Erythroblast (primary cell): ENCODE data around the gene ZNF830.

Experiments
- DNase-seq, 2 experiments: peaks; one replicate each; lab custom pipeline; 2025; lab: John Stamatoyannopoulos, UW
- GATA1 ChIP-seq: IDR thresholded peaks from 2 replicates; pipeline ENCODE4 v1.6.1; 2011; ENCODE audit warnings: low read depth, mild to moderate bottlenecking, control low read depth, low read length, moderate library complexity
- POLR2A ChIP-seq: IDR thresholded peaks from 2 replicates; pipeline ENCODE4 v1.6.1; 2011; ENCODE audit warnings: mild to moderate bottlenecking, low read length

The ZNF830 gene

DNA sequence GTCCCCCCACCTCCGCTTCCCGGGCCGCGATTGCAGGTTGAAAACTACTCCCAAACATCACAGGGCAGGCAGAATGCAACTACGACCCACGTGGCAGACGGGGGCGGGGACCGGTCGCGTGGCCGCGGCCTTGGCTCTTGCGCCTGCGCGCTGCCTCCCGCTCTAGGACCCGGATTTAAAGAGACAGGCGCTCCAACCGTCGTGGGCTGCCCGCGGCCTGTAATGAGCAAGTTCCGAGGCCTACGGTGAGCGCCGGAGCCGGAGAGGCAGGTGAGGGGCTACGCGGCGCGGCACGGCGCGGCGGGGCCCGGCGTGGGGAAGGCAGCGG, 19.0 kb downstream of the ZNF830 start, which contains the start of gene LIG3:
TSS of gene LIG3 (plus strand) at position 160 of the 328 bp plus-strand sequence. CDS start 2,494 bp downstream, outside the sequence.
- DNase-seq: peak; percentile 93 to 95
- TF ChIP-seq GATA1 (no peak), POLR2A (peak; percentile 74)

DNA sequence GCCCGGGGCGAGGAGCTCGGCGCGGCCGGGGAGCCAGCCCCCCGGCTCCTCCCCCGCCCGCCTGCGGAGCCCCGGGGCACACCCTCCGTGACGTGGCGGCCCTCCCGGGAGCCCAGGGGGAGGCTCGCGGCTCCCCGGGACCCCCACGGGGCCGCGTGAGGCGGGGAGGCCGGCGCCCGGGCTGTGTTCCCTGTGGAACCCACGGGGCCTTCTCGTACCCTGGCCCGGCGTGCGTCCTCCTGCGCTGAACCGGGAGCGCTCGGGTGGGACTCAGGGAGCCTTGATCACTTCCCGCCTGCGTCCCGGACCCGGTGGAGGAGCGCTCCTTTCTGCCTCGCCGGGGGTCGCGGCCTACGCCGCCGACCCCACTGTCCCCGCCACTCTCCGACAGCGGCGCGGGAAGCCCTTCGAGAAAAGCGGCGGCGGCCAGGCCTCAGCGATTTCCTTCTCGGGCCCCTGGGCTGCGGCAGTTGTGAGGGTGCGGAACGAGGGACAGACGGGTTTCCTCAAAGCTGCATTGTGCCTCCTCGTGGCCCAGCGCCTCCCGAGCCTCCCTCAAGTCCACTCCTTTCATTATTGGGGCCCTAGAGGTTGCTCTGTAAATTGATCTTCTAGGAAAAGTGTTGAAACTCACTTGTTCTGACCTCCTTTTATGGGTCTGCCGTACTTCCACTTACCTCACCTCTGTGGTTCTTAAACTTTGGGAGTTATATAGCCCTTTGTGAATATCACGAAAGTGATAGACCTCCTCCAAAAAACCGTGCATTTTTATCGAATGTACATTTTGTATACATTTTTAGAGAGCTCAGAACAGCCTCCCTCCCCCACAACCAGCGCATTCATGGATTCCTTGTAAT, 19.6 kb downstream of the ZNF830 start:
- TF ChIP-seq POLR2A: peak; percentile 68
- TF ChIP-seq GATA1: no peak
- peak; percentile 89 to 91 for DNase-seq

DNA sequence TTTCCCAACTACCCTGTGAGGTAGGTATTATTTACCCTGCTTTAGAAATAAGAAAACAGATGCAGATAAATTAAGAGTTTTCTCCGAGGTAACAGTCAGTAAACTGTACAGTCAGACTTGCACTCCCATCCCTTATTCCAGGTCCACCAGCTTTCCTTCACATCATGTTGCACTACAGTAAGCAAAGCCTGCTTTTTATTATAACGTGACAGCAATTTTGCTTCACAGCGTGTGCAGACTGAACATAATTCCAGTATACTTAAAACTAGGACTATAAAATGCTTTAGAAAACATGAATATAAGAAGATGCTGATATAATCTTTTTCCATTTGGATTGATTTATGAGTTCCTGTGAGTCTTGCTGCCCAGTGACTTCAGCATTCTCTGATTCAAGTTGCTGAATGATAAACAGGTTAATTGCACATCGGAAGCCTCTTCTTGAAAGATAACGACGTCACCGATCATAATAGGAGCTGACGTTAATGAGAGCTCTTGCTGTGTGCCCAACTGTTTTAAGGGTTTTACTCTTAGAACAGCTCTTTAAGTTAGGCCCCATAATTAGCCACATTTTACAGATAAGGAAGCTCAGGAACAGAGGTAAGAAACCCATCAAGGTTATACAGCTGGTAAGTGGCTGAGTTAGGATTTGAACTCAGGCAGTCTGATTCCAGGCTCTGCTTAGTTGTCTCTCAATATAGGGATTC, 20.4 kb downstream of the ZNF830 start:
- TF ChIP-seq GATA1: no peak
- TF ChIP-seq POLR2A: no peak
- peak; percentile 75 to 81 for DNase-seq

DNA sequence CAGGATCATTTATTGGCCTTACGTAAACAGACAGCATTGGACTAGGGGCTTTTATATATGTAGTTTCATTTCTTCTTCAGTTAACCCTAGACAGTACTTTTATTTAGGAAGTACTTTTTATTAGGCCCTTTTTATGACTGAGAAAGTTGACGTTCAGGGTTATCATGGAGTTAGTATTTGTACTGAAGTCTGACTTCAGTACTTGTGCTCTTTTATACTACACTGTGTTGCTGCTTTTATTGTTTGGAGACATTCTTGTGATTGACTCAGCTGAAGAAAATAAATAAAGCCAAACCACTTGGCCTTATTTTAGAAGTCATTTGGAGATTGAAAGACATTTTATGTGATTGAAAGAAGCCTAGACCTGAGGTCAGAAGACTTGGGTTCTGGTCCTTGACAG, 25.9 kb downstream of the ZNF830 start:
- DNase-seq: no peak
- TF ChIP-seq POLR2A (no peak), GATA1 (no peak)

DNA sequence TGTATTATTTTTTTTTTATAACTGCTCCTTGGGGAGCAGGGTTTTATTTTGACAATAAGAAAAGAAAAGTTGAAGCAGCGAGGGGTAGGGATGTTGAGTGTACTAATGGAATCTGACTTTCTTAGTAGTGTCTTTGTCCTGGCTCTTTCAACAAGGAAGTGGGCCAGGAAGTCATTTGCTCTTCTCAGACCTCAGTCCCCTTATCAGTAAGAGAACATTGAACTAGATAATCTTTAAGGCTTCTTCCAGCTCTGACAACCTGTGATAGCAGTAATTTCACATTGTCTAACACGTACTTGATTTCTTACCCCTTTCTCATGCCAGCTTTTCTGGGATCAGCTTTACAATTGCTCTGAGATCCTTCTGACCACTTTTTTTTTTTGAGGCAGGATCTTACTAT, 27.3 kb downstream of the ZNF830 start:
- TF ChIP-seq GATA1 (no peak), POLR2A (no peak)
- DNase-seq: peak; percentile 25 to 75

DNA sequence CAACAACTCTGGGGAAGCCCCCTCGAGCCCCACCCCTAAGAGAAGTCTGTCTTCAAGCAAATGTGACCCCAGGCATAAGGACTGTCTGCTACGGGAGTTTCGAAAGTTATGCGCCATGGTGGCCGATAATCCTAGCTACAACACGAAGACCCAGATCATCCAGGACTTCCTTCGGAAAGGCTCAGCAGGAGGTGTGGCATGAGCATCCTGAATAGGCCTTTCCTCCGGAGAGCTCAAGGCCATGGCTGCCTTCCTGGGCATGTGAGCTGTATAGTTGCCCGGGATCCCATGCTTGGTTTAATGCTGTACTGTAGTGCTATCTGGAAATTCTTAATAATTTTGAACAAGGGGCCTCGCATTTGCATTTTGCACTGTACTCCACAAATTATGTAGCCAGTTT, 28.1 kb downstream of the ZNF830 start:
- no peak for DNase-seq
- TF ChIP-seq POLR2A: no peak
- no peak for TF ChIP-seq GATA1

DNA sequence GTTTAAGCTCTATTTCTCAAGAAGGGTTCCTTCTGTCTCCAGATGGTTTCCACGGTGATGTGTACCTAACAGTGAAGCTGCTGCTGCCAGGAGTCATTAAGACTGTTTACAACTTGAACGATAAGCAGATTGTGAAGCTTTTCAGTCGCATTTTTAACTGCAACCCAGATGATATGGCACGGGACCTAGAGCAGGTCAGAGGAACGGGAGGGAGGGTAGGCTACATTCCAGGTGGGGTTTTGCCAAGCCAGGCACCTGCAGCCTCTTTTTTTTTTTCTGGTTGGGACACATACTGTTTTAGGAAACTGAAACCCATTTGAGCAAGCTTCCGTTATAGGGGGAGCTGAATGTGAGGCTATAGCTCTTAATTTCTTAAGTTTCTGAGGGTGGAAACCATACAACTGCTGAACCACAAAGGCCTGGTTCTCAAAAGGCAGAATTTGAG, 29.6 kb downstream of the ZNF830 start:
- DNase-seq: no peak
- TF ChIP-seq POLR2A (no peak), GATA1 (no peak)

DNA sequence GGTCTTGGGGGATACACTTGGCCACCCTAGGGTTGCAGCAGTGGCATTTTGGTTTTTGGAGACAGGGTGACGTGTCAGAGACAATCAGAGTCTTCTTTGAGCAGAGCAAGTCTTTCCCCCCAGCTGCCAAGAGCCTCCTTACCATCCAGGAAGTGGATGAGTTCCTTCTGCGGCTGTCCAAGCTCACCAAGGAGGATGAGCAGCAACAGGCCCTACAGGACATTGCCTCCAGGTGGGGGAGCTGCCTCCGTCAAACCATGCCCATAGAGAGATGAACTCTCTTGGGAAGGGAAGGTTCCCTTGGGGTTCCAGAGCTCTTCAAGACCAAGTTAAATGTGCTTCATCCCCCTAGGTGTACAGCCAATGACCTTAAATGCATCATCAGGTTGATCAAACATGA, 30.3 kb downstream of the ZNF830 start:
- no peak for DNase-seq
- TF ChIP-seq POLR2A (no peak), GATA1 (no peak)

DNA sequence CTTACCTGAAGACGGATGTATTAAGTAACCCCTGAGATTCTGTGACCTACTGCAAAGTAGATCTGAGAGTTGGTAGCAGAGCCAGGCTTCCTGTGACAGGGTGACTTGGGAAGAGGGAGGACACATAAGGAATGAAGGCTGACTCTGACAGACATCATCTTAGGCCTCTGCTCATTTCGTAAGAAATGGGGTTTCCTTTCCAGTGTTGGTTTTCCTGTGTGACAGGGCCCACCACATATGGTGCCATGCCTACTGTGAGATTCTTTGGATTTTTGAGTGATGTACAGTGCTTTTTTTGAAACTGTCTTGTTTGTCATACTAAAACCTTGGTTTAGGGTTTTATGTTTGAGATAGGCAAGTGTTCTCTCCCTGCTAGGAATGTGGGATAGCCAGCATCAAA, 31.7 kb downstream of the ZNF830 start:
- TF ChIP-seq POLR2A: no peak
- no peak for TF ChIP-seq GATA1
- no peak for DNase-seq

DNA sequence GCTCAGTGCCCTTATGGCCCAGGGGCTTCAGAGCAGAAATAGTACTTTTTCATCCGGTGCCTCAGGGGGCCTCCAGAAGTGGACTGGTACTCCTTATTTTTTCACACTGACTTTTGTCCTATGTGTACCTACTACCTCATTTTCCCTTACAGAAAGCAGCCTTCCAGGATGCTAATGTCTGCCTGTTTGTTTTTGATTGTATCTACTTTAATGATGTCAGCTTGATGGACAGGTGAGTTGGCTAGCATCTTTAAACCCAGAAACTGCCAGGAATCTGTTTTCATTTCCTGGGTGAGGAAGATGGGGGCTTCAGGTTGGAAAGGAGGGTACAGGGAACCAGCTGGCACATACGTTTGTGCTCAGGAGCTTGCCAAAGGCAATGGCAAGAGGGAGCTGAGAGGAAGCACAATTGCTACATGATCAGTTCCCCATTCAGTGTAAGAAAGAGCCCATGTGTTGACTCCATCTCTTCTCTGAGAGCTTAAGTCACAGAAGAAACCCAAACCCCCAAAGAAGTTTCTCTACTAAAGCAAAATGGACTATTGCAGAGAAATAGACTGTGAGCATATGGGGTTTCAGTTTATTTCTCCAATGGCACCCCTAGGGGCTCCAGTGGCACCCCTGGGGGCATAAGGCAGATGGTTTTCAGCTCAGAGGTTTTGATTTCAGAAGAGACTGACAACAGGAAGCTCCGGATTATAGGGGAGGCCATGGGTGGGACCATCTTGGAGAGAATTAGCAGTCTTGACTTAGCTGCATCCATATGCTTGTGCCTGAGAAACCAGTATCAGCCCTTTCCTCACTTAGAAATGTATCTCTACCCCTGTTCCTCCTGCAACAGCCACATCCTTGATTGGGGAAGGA, 35.3 kb downstream of the ZNF830 start:
- DNase-seq: no peak

DNA sequence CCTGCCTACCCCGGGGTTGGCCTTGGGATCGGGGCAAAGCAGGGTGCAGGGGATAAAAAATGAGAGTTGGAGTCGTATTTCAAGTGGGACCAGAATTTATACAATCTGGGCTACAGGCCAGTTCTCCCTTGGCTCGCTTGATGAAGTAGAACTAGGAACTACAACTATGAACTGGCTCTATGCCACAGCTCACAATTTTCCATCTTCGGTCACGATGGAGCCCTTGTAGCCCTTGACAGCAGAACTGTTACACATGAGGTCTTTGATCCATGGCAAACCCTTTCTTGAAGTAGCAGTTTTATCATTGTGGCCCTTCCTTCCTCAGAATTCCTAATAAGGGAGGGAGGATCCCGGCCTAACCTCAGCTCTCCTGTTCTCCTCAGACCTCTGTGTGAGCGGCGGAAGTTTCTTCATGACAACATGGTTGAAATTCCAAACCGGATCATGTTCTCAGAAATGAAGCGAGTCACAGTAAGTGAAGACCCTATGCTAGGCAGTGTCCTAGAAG, 36.1 kb downstream of the ZNF830 start:
- no peak for TF ChIP-seq POLR2A
- no peak for TF ChIP-seq GATA1
- DNase-seq: no peak

More for the DNA sequence above, 35.3 kb downstream of the ZNF830 start:
- TF ChIP-seq POLR2A (no peak), GATA1 (no peak)

DNA sequence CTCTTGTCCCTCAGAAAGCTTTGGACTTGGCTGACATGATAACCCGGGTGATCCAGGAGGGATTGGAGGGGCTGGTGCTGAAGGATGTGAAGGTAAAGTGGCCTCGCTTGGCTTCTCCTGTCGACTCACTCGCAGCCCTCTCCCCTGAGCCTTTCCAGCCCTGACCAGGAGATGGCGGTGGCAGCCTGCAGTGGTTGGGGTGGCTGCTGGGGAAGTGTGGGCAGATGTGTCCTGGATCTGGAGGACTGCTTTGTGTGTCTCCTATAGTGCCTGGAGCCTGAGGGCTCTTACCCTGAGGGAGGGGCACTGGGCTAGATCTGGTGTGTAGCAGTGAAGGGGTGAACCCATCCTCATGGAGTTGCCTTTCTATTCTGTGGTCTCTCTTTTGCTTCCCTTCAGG, 36.9 kb downstream of the ZNF830 start:
- TF ChIP-seq GATA1: no peak
- TF ChIP-seq POLR2A: no peak
- peak; percentile 79 to 88 for DNase-seq

DNA sequence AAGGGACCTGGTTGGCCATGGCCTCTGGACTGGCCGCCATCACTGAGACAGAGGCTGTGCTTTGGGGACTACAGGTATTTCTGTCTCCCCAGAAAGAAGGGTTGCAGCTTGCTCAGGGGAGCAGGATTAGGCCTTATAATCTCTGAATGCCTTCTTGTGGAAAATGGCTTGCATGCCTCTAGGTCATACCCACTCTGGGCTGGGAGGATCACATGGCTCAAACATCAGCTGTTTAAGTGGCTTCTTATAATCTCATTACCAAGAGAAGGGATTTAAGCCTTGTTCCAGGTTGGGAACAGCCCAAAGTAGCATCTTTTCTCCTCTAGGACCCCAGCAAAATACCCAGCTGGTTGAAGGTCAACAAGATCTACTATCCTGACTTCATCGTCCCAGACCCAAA, 38.1 kb downstream of the ZNF830 start:
- TF ChIP-seq POLR2A (no peak), GATA1 (no peak)

DNA sequence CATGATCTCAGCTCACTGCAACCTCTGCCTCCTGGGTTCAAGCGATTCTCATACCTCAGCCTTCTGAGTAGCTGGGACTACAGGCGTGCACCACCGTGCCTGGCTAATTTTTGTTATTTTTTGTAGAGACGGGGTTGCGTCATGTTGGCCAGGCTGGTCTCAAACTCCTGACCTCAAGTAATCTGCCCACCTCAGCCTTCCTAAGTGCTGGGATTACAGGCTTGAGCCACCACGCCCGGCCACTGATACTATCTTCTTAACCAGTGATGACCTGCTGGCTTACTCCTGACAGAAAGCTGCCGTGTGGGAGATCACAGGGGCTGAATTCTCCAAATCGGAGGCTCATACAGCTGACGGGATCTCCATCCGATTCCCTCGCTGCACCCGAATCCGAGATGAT, 39.6 kb downstream of the ZNF830 start:
- DNase-seq: peak; percentile 17 to 29

More for the DNA sequence above, 38.1 kb downstream of the ZNF830 start:
- DNase-seq: no peak
